H1 (cell line): ENCODE results near the gene DLST. TPM values are rescaled to one million over a fixed set of nuclear protein-coding genes. Genes with fewer than 3 reads are reported as not detected.

ENCODE experiments used
- CTCF ChIA-PET: fragments of 300-600 bp; sonication (Branson Sonifier 250); formaldehyde crosslinking; loops from one replicate; lab custom pipeline; 2021; ENCODE audit not compliant: partially characterized antibody; lab: Charles Lee
- POLR2A ChIA-PET: fragments of 300-600 bp; sonication (Branson Sonifier 250); formaldehyde crosslinking; loops from one replicate; lab custom pipeline; 2021; ENCODE audit warnings: inconsistent platforms; ENCODE audit not compliant: partially characterized antibody; lab: Charles Lee
- DNase-seq, 2 experiments: peaks; one replicate each; pipeline versions ENCODE4 v3.0.0 to v3.0.0-alpha.2; 2010 to 2022; ENCODE audit warnings: low spot score in 2 of 2, low read depth in 1 of 2, mixed read lengths in 1 of 2
- FAIRE-seq: peaks from 2 replicates; lab custom pipeline; 2011; peaks lifted over from hg19 to GRCh38; lab: Jason Lieb, UNC
- H2AFZ ChIP-seq: 2 replicates; pipeline ENCODE4 v1.8.1; 2012; ENCODE audit warnings: low read length, inconsistent platforms
- H2AK5ac ChIP-seq: 2 replicates; pipeline ENCODE4 v1.6.1; 2013; ENCODE audit warnings: low read depth, low read length
- H2BK120ac ChIP-seq: replicated peaks from 2 replicates; pipeline ENCODE3; 2013; ENCODE audit warnings: low read depth, low read length, inconsistent platforms
- H2BK12ac ChIP-seq: 2 replicates; pipeline ENCODE4 v1.6.1; 2013; ENCODE audit warnings: low read depth, low read length
- H2BK15ac ChIP-seq: 2 replicates; pipeline ENCODE4 v1.6.1; 2013; ENCODE audit warnings: low read length
- H2BK20ac ChIP-seq: 2 replicates; pipeline ENCODE4 v1.6.1; 2013; ENCODE audit warnings: low read length
- H2BK5ac ChIP-seq: 2 replicates; pipeline ENCODE4 v1.6.1; 2013; ENCODE audit warnings: low read depth, low read length
- H3K14ac ChIP-seq: 2 replicates; pipeline ENCODE4 v1.6.1; 2013; ENCODE audit warnings: inconsistent platforms; ENCODE audit not compliant: insufficient read length
- H3K18ac ChIP-seq: 2 replicates; pipeline ENCODE4 v1.6.1; 2013; ENCODE audit warnings: low read length; ENCODE audit errors: extremely low read depth
- H3K23ac ChIP-seq: 2 replicates; pipeline ENCODE4 v1.6.1; 2013; ENCODE audit warnings: inconsistent platforms; ENCODE audit not compliant: insufficient read length
- H3K23me2 ChIP-seq: 2 replicates; pipeline ENCODE4 v1.6.1; 2013; ENCODE audit warnings: low read depth, low read length
- H3K27ac ChIP-seq: 2 replicates; pipeline ENCODE4 v1.6.1; 2011; ENCODE audit warnings: low read depth, low read length, inconsistent platforms
- H3K27me3 ChIP-seq, 4 experiments: replicated peaks in 1 of 4; 1 replicate in 1 of 4; 2 replicates in 3 of 4; pipeline versions ENCODE4 v1.6.1 to v1.8.1; 2011 to 2013; ENCODE audit warnings: low read length in 3 of 4, mild to moderate bottlenecking in 3 of 4, inconsistent platforms in 2 of 4, mixed read lengths in 2 of 4, moderate library complexity in 1 of 4; ENCODE audit not compliant: control insufficient read depth in 3 of 4, insufficient read depth in 3 of 4; ENCODE audit errors: extremely low read depth in 1 of 4
- H3K36me3 ChIP-seq, 4 experiments: 2 replicates each; pipeline versions ENCODE4 v1.6.1 to v1.8.1; 2011 to 2013; ENCODE audit warnings: mild to moderate bottlenecking in 4 of 4, low read length in 3 of 4, moderate library complexity in 2 of 4, control low read depth in 1 of 4, inconsistent platforms in 1 of 4; ENCODE audit not compliant: insufficient read depth in 4 of 4, control insufficient read depth in 2 of 4
- H3K4ac ChIP-seq: replicated peaks from 2 replicates; pipeline ENCODE3; 2013; ENCODE audit warnings: low read length, low read depth, mixed read lengths, inconsistent platforms; ENCODE audit not compliant: insufficient read length
- H3K4me1 ChIP-seq, 4 experiments: replicated peaks in 1 of 4; 1 replicate in 1 of 4; 2 replicates in 3 of 4; pipeline versions ENCODE4 v1.6.1 to v1.8.1; 2011 to 2013; ENCODE audit warnings: low read length in 3 of 4, inconsistent platforms in 2 of 4, mixed read lengths in 1 of 4; ENCODE audit not compliant: insufficient read depth in 4 of 4, control insufficient read depth in 3 of 4
- H3K4me2 ChIP-seq, 2 experiments: 2 replicates each; pipeline versions ENCODE4 v1.6.1 to v1.8.1; 2011 to 2013; ENCODE audit warnings: low read depth in 2 of 2, low read length in 2 of 2, control low read depth in 1 of 2, inconsistent platforms in 1 of 2, mild to moderate bottlenecking in 1 of 2; ENCODE audit not compliant: insufficient read depth in 1 of 2
- H3K4me3 ChIP-seq, 4 experiments: fragments of 200-600, 300-600 bp in 1 of 4; sonication (generic), shearing (Covaris generic), sonication (Bioruptor Twin) in 1 of 4; 2 replicates each; pipeline versions ENCODE4 v1.5.1 to v1.8.1; 2011 to 2016; ENCODE audit warnings: low read length in 4 of 4, low read depth in 3 of 4, control low read depth in 2 of 4, inconsistent platforms in 2 of 4, mild to moderate bottlenecking in 2 of 4, mixed read lengths in 1 of 4, moderate library complexity in 1 of 4; ENCODE audit not compliant: insufficient read depth in 2 of 4; ENCODE audit errors: extremely low read depth in 1 of 4
- H3K56ac ChIP-seq: replicated peaks from 2 replicates; pipeline ENCODE3; 2013; ENCODE audit warnings: low read depth, mild to moderate bottlenecking, mixed read lengths, low read length, inconsistent platforms; ENCODE audit not compliant: insufficient read length
- H3K79me1 ChIP-seq: 2 replicates; pipeline ENCODE4 v1.6.1; 2013; ENCODE audit warnings: low read depth, low read length, control low read depth
- H3K79me2 ChIP-seq, 2 experiments: 2 replicates each; pipeline versions ENCODE4 v1.6.1 to v1.8.1; 2012 to 2013; ENCODE audit warnings: low read length in 2 of 2, mild to moderate bottlenecking in 2 of 2, inconsistent platforms in 1 of 2; ENCODE audit not compliant: insufficient read depth in 2 of 2, control insufficient read depth in 1 of 2
- H3K9ac ChIP-seq, 4 experiments: replicated peaks in 1 of 4; 1 replicate in 1 of 4; 2 replicates in 3 of 4; pipeline versions ENCODE4 v1.6.1 to v1.8.1; 2011 to 2013; ENCODE audit warnings: low read depth in 3 of 4, low read length in 3 of 4, control low read depth in 2 of 4, mild to moderate bottlenecking in 2 of 4, moderate library complexity in 2 of 4, inconsistent platforms in 1 of 4; ENCODE audit errors: extremely low read depth in 1 of 4
- H3K9me3 ChIP-seq, 2 experiments: 2 replicates each; pipeline versions ENCODE4 v1.6.1 to v1.8.1; 2012 to 2013; ENCODE audit warnings: mild to moderate bottlenecking in 2 of 2, moderate library complexity in 2 of 2, control low read depth in 1 of 2, inconsistent platforms in 1 of 2, low read depth in 1 of 2, low read length in 1 of 2, mixed read lengths in 1 of 2; ENCODE audit not compliant: insufficient read depth in 2 of 2
- H4K20me1 ChIP-seq, 2 experiments: replicated peaks in 1 of 2; 2 replicates each; pipeline versions ENCODE3 to v1.8.1; 2011 to 2013; ENCODE audit warnings: inconsistent platforms in 2 of 2, low read length in 2 of 2, mild to moderate bottlenecking in 1 of 2; ENCODE audit not compliant: insufficient read depth in 2 of 2, control insufficient read depth in 1 of 2
- H4K5ac ChIP-seq: 2 replicates; pipeline ENCODE4 v1.6.1; 2013; ENCODE audit warnings: low read length, low read depth, mixed read lengths, inconsistent platforms; ENCODE audit not compliant: insufficient read length
- H4K8ac ChIP-seq: 2 replicates; pipeline ENCODE4 v1.8.0; 2013; ENCODE audit warnings: mild to moderate bottlenecking, moderate library complexity, low read length, inconsistent platforms; ENCODE audit not compliant: insufficient read depth; ENCODE audit errors: extremely low read depth
- H4K91ac ChIP-seq: replicated peaks from 2 replicates; pipeline ENCODE3; 2013; ENCODE audit warnings: low read length, mixed read lengths, inconsistent platforms; ENCODE audit not compliant: insufficient read length
- CBX8 ChIP-seq: fragments of 300-800, 300-1000 bp; sonication (generic); IDR thresholded peaks from 2 replicates; pipeline ENCODE4 v1.7.1; 2016; ENCODE audit warnings: low read depth, low read length, borderline replicate concordance
- CHD2 ChIP-seq: IDR thresholded peaks from 2 replicates; pipeline ENCODE4 v1.6.1; 2012; ENCODE audit warnings: low read length, improper control_type of control experiment
- HDAC2 ChIP-seq, 2 experiments: fragments of 300-600 bp in 1 of 2; sonication (generic) in 1 of 2; IDR thresholded peaks; 2 replicates each; pipeline ENCODE4 v1.6.1; 2011 to 2012; ENCODE audit warnings: low read depth in 2 of 2, low read length in 2 of 2, mild to moderate bottlenecking in 2 of 2, moderate library complexity in 2 of 2, borderline replicate concordance in 1 of 2, inconsistent platforms in 1 of 2
- MAX ChIP-seq: IDR thresholded peaks from 2 replicates; pipeline ENCODE4 v1.6.1; 2012; ENCODE audit warnings: inconsistent platforms
- NRF1 ChIP-seq: IDR thresholded peaks from 2 replicates; pipeline ENCODE4 v1.6.1; 2011; ENCODE audit warnings: mild to moderate bottlenecking, low read depth, low read length, improper control_type of control experiment
- POU5F1 ChIP-seq: IDR thresholded peaks from 2 replicates; pipeline ENCODE4 v1.6.1; 2011; ENCODE audit warnings: low read depth, mild to moderate bottlenecking, low read length, moderate library complexity
- RAD21 ChIP-seq, 2 experiments: IDR thresholded peaks in 1 of 2; conservative IDR thresholded peaks in 1 of 2; 2 replicates each; pipeline ENCODE4 v1.6.1; 2011; ENCODE audit warnings: low read depth in 2 of 2, low read length in 2 of 2, improper control_type of control experiment in 1 of 2, inconsistent platforms in 1 of 2, mild to moderate bottlenecking in 1 of 2, moderate library complexity in 1 of 2
- RXRA ChIP-seq: IDR thresholded peaks from 2 replicates; pipeline ENCODE4 v1.6.1; 2011; ENCODE audit warnings: low read depth, mild to moderate bottlenecking, low read length, moderate library complexity; ENCODE audit not compliant: insufficient read depth
- SP2 ChIP-seq: IDR thresholded peaks from 2 replicates; pipeline ENCODE4 v1.6.1; 2012; ENCODE audit warnings: mild to moderate bottlenecking, low read length, inconsistent platforms
- SRF ChIP-seq: IDR thresholded peaks from 2 replicates; pipeline ENCODE4 v1.6.1; 2011; ENCODE audit warnings: mild to moderate bottlenecking, low read depth, low read length, moderate library complexity
- ZNF274 ChIP-seq: IDR thresholded peaks from 2 replicates; pipeline ENCODE4 v1.7.0; 2012; ENCODE audit warnings: low read length, borderline replicate concordance; ENCODE audit errors: extremely low read depth
- WGBS, 2 experiments: shearing (Covaris generic) in 1 of 2; methylation state at CpG; one replicate each; pipeline versions ENCODE4 v1.1.6 to v1.1.7; 2013 to 2015; ENCODE audit warnings: low lambda C conversion rate in 2 of 2, mixed read lengths in 2 of 2, inconsistent platforms in 1 of 2, low coverage in 1 of 2, missing lambda C conversion rate in 1 of 2; ENCODE audit not compliant: insufficient replicate concordance in 2 of 2, insufficient coverage in 1 of 2, insufficient read length in 1 of 2; ENCODE audit errors: extremely low coverage in 1 of 2, missing lambda C conversion rate in 1 of 2; 5-methylcytosine and 5-hydroxymethylcytosine counted together
- polyA plus RNA-seq, 7 experiments: library from polyadenylated mRNA; depleted of rRNA in 3 of 7; stranded (reverse) in 5 of 7; unstranded in 2 of 7; fragments of >200 nt in 5 of 7; fragments of 200-250 nt in 2 of 7; gene quantifications; 1 replicate in 5 of 7; 2 replicates in 1 of 7; 4 replicates in 1 of 7; pipeline versions ENCODE4 v1.2.1 to v1.2.3, GENCODE V29; 2011 to 2013; ENCODE audit warnings: missing spikeins in 2 of 7, mixed read lengths in 2 of 7
- total RNA-seq: library from RNA; stranded (reverse); fragmentation: NEBNext Ultra II Directional; extraction: Animal tissue kit (Norgen Biotek cat#: 25700); gene quantifications from 2 replicates; pipeline ENCODE4 v1.2.1, GENCODE V29; 2021
- TF ChIP-seq, protein P1 (sequence below): IDR thresholded peaks from 2 replicates; pipeline ENCODE4 v1.6.1; 2012; ENCODE audit warnings: low read length, inconsistent platforms

DLST gene
- total and polyA plus RNA-seq, 2 of the 8 experiments (the other 6 are each of a cell fraction or from before 2014, with no cell fraction given): 96.5 to 117 TPM

DNA sequence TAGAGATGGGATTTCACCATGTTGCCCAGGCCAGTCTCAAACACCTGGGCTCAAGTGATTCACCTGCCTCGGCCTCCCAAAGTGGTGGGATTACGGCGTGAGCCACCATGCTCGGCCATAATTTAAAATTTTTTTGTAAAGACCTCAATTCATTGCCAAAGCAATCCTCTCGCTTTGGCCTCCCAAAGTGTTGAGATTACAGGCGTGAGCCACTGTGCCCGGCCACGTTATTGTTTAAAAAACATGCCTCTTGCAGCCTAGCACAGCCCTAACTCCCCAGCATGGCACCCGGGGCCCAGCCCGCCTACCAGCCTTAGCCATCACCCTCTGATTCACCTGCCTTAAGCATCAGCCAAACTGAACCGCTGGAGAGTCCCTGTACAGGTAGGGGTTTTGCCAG, 54.4 kb downstream of the DLST start:
- Histone ChIP-seq H3K23me2 (no peaks in the 10 kb centered on the region), H2BK15ac (no peak overlapping the region), H2BK120ac (no peak overlapping the region), H3K27me3 (no peaks in the 10 kb centered on the region), H3K18ac (no peak overlapping the region), H4K91ac (no peak overlapping the region), H4K5ac (no peak overlapping the region), H3K4ac (no peak overlapping the region), H3K23ac (no peak overlapping the region), H3K4me3 (no peak overlapping the region), H3K9me3 (no peaks in the 10 kb centered on the region), H3K4me2 (no peak overlapping the region), H3K36me3 (no peaks in the 10 kb centered on the region), H2BK20ac (no peak overlapping the region), H3K79me1 (no peaks in the 10 kb centered on the region), H3K27ac (no peak overlapping the region), H2BK5ac (no peak overlapping the region), H3K14ac (no peak overlapping the region), H2BK12ac (no peak overlapping the region), H2AFZ (no peak overlapping the region), H2AK5ac (no peak overlapping the region), H3K56ac (no peak overlapping the region), H4K20me1 (no peaks in the 10 kb centered on the region), H3K79me2 (no peaks in the 10 kb centered on the region), H3K4me1 (peaks cover 0 to 5% (median 0%) of the 10 kb centered on the region in 4 experiments; a peak in 1 of 7 replicates), H3K9ac (no peak overlapping the region), H4K8ac (peak overlapping the region; percentile 46; the same call in 1 of the 2 replicates)
- WGBS, 2 experiments: 84% methylated on average over 11 of the region's 11 CpGs; no CpG with 5 or more reads in 1 of the 2 experiments
- ChIA-PET POLR2A (interaction anchor here (0.9 kb wide), 1 partner anchor 31 kb away, joined by 3 read pairs; no protein-coding TSS in a partner anchor), CTCF (interaction anchor here (1.2 to 7.1 kb wide), 6 partner anchors 10 to 154 kb away, joined by 6 to 62 read pairs (median 8); no protein-coding TSS in a partner anchor)
- DNase-seq: no peak
- no peak for FAIRE-seq
- TF ChIP-seq SRF (no peak), RAD21 (IDR thresholded peaks at IDR 0.05 in 1 of 2, conservative IDR thresholded peaks at IDR 0.05 in 1 of 2; ENCODE audit: low read depth in 2 of 2, low read length in 2 of 2) (no peak), SP2 (no peak), MAX (no peak), RXRA (no peak), CHD2 (no peak), CBX8 (no peak), HDAC2 (IDR thresholded peaks at IDR 0.05; ENCODE audit: borderline replicate concordance in 1 of 2, low read depth in 2 of 2, low read length in 2 of 2) (no peak), NRF1 (no peak), POU5F1 (no peak), ZNF274 (no peak)
- TF ChIP-seq, protein P1, sequence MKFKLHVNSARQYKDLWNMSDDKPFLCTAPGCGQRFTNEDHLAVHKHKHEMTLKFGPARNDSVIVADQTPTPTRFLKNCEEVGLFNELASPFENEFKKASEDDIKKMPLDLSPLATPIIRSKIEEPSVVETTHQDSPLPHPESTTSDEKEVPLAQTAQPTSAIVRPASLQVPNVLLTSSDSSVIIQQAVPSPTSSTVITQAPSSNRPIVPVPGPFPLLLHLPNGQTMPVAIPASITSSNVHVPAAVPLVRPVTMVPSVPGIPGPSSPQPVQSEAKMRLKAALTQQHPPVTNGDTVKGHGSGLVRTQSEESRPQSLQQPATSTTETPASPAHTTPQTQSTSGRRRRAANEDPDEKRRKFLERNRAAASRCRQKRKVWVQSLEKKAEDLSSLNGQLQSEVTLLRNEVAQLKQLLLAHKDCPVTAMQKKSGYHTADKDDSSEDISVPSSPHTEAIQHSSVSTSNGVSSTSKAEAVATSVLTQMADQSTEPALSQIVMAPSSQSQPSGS: no peak
